IPS DF 4.7 (cell line): ENCODE results near the gene SLC28A1.

Experiments used
- DNase-seq: peaks from one replicate; pipeline ENCODE4 v3.0.0-alpha.2; 2013; ENCODE audit warnings: low spot score; ENCODE audit errors: extremely low read depth

The SLC28A1 gene

DNA sequence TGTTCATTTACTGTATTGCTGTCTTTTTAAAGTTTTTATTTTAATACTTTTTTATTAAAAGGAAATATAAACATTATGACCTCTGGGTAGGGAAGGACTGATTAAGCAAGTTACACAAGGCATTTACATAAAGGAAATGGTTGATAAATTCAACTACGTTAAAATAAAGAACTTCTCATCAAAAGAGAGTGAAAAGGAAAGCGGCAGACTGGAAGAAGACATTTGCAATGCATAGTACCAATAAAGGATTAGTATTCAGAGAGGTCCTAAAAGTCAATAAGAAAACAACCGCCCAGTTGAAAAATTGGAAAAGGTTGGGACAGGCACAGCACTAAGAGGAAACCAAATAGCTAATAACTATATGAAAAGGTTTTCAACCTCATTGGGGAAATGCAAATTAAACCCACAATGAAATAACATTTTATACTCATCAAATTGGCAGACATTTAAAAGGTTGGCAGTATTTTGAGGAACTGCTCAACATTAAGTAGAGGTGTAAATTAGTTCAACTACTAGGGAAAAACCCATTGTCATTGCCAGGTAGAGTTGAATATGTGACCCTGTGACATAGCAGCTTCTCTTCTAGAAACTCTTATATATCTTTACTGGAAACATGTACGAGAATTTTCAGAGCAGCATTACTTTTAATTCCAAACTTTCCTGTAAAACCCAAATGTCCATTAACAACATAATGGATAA lies 106.7 kb downstream of the SLC28A1 start:
- no peak for DNase-seq

DNA sequence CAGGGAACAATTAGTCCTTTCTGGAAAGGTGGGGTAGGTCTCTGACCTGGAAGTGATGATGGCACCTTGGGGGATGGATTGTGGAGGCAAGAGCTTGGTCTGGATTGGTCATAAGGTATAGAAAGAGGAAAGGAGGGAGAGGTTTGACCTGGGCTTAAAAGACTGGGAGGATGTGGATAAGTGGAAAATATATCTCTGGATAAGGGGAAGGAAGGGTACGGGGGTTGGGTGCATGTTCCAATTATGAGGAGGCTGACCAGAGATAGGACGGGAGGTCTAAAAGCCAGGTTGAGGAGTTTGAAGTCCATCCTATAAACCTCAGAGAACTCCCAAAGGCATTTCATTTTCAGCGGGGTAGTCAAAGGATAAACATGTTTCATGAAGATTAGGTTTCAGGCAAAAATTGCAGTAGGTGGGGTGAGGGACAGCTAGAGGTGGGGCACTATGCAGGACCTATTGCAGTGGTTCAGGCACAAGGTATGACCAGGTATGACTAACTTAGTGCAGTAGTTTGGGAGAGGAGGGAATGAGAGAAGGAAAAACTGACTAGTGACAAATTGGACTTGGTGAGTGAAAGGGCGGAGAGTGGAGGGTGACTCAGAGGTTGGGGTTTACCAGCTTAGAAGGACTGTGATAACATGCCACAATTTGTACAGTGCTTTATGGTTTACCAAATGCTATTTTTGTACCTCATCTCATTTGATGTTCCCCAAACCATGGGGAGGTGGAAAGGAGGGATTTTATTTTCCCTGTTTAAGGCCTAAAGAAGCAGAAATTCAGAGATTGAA lies 107.9 kb downstream of the SLC28A1 start:
- no peak for DNase-seq
